Measurements from ENCODE around the gene ENTPD6.

The ENTPD6 gene

GRCh38 chr20:25223179-25223661, 27.7 kb downstream of the ENTPD6 start:
- no peak for DNase-seq (ENCODE audit: low spot score)

GRCh38 chr20:25223765-25224720, 28.5 kb downstream of the ENTPD6 start:
- no peak for DNase-seq (ENCODE audit: low spot score)

GRCh38 chr20:25224941-25225340, 29.4 kb downstream of the ENTPD6 start:
- DNase-seq (ENCODE audit: low spot score): no peak

GRCh38 chr20:25225642-25226432, 30.3 kb downstream of the ENTPD6 start:
- no peak for DNase-seq (ENCODE audit: low spot score)

GRCh38 chr20:25226433-25227316, 31.2 kb downstream of the ENTPD6 start:
- no peak for DNase-seq (ENCODE audit: low spot score)

GRCh38 chr20:25227317-25227831, 31.9 kb downstream of the ENTPD6 start:
- no peak for DNase-seq (ENCODE audit: low spot score)

- no peak for DNase-seq (ENCODE audit: low spot score)
These were observed 34.1 kb downstream of the ENTPD6 start for GRCh38 chr20:25229486-25230165.

GRCh38 chr20:25230166-25230831, 34.8 kb downstream of the ENTPD6 start:
- DNase-seq (ENCODE audit: low spot score): no peak

- DNase-seq (ENCODE audit: low spot score): no peak
These were observed 37.7 kb downstream of the ENTPD6 start for GRCh38 chr20:25233016-25233772.

- peak; percentile 67 for DNase-seq (ENCODE audit: low spot score)
These were observed 38.7 kb downstream of the ENTPD6 start for GRCh38 chr20:25234009-25234849.

- no peak for DNase-seq (ENCODE audit: low spot score)
These were observed 41.2 kb downstream of the ENTPD6 start for GRCh38 chr20:25236450-25237304.

GRCh38 chr20:25237610-25238318, 42.3 kb downstream of the ENTPD6 start:
- no peak for DNase-seq (ENCODE audit: low spot score)

GRCh38 chr20:25238319-25239037, 43.0 kb downstream of the ENTPD6 start:
- DNase-seq (ENCODE audit: low spot score): no peak

GRCh38 chr20:25239387-25240370, 44.2 kb downstream of the ENTPD6 start:
- DNase-seq (ENCODE audit: low spot score): no peak
